GM04503 (cell line): ENCODE measurements around the gene BTBD9.

Experiments used
- DNase-seq: peaks from one replicate; pipeline ENCODE4 v3.0.0-alpha.2; 2012; ENCODE audit warnings: low read depth

Gene BTBD9

DNA sequence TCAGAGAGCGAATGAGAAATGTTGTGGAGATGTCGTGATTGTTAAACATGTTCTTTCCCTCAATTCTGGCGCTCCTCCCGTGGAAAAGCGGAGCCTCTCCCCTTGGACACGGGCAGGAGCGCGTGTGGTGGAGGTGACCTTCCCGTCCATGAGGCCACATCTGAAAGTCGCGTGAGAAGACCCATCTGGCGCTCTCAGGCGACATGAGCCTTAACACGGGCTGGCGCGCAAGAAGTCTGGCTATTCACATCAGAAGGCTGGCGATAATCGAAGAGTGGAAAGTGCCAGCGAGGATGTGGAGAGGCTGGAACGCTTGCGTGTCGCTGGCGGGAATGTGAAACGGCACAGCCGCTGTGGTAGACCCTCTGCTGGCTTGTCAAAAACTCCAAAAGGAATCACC, 478.9 kb downstream of the BTBD9 start:
- no peak for DNase-seq

DNA sequence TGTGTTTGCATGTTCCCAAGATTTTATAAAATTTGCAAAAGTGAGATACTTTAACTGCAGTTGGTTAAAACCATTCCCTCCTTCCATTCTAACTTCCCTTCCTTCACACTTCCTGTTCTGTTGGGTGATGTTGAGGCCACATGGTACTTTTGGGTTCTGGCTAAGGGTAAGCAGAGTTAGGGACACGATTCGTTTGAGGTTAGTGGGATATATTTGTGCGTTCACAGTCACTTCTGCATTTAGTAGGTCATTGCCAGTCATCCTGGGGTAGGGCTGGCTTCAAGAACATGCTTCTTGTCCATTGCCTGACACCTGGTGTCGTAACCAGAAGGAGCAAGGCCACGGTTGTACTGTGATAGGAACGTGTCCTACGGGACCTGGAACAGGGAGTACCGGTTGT, 480.1 kb downstream of the BTBD9 start:
- DNase-seq = no peak

DNA sequence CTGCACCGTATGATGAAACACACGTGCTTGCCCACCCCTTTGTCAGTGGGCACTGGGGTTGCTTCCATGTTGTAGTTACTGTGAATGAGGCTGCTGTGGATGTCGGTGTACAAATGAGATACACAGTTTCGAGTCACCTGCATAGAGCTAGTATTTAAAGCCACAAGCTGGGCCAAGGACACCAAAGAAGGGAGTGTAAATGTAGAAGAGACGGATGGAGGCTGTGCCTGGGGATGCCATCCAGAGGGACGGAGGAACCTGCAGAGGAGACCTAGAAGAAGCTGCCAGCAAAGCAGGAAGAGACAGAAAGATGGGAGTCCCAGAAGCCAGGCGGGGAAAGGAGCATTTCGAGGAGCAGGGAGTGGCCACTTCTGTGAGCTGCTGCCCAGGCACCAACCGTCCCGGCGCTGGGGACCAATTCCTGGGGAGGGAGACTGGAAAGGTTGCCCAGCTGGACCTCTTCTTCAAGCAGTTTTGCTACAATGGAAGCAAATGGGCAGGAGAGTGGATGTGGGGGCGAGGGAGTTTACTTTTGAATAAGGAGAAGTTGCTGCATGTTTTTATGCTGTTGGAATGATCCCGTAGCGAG, 480.9 kb downstream of the BTBD9 start:
- no peak for DNase-seq

DNA sequence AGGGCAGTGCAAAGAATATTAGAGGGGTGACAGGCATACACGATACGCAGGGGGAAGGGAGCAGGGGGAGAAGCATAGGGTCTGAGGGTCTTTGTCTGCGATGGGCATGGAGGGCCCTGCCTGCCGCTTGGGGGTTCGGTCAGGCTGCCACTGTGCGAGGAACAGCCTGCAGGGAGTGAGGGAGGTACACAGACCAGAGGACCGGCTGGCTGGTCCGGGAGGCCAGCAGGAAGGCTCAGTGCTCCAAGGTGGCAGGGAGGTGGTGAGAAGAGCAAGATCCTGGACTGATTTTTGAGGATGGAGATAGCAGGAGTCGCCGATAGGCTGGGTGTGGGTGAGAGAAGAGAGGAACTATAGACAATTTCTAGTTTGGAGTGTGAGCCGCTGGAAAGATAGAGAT, 481.8 kb downstream of the BTBD9 start:
- no peak for DNase-seq

DNA sequence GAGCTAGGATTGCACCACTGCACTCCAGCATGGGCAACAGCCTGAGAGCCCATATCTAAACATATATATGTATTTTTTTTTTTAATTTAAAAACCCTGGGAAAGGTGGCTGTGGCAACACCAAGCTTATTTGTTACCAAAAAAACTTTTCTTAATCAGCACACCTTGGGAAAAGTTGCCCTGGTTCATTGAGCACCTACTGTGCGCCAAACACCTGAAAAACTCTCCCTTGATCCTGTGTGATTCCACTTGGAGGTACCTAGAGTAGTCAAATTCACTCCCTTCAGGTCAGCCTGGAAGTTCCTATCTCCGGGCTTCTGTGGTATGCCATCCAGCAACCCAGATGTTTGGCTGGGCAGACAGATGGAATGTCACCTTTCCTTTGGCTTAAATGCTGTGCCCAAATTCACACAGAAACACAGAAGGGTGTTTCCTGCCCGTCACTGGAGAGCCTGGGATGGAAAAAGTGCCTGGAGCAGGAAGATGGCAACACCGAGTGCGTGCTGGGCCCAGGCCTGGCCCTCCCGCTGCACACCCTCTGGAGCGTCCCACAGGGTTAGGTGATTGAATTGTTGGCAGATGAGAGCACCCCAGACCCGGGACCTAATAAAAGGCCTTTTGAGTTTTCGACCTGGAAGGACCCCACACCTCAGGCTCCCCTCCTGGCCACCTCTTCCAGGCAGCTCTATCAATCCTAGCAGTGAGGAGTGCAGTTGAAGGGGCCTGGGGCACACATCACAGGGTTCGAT, 482.7 kb downstream of the BTBD9 start:
- DNase-seq = no peak

DNA sequence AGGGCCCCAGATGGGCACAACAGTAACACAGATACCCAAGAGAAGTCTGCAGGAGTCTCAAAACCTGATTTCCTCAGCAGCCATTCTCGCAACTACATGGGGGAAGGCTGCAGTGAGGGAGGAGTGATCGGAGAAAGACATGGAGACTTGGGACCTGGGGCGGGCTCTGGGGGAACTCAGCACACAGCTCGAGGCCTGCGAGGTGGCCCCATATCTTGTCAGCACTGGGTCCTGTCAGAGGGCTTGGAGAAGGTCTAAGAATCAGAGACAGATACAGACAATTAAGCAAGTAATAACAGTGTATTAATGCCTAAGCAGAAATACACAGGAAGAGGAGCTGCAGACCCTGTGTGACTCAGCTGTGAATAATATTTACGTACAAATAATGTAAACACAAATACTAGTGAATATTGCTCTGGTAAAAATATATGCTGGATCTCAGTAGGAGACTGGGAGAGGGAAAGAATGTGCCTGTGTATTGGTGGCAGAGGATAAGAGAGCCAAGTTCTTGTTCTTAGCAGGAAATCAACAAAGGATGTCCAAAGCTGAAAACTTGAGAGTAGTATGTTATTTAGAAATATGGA, 484.0 kb downstream of the BTBD9 start:
- DNase-seq = no peak

DNA sequence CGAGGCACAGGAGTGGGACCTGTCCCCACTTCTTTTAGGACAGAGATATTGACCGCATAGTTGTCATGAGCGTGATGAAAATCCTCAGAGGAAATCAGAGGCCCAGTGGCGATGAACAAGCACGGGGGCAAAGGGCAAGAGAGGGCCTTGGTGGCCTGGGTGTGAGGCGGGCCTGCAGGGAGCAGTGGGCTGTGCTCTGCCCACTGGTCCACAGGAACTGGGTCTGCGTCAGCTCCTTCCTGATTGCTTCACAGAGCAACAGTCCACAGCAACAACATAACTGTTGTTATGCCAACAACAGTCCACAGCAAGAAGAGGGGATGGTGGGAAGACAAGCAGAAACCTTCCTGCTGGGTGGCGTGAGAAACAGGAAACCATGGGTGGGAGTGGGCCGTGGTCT, 484.6 kb downstream of the BTBD9 start:
- no peak for DNase-seq

DNA sequence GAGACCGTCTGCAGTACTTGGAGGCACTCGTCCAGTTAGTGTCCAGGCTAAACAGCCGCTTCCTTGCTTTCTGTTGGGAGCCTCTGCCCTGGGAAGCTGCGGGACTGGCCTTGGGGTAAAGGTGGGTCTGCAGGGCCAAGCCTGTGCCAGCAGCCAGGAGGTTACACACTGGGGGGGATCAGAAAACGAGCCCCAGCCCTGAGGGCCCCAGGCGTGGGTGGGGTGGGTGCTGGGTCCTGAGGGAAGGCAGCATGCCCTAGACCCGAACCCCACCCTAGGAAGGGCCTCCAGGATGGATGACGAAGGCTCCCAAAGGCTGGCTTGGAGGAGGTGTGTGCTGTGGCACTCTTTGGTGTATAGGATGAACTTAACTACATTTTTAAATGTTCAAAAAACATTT, 485.0 kb downstream of the BTBD9 start:
- no peak for DNase-seq

DNA sequence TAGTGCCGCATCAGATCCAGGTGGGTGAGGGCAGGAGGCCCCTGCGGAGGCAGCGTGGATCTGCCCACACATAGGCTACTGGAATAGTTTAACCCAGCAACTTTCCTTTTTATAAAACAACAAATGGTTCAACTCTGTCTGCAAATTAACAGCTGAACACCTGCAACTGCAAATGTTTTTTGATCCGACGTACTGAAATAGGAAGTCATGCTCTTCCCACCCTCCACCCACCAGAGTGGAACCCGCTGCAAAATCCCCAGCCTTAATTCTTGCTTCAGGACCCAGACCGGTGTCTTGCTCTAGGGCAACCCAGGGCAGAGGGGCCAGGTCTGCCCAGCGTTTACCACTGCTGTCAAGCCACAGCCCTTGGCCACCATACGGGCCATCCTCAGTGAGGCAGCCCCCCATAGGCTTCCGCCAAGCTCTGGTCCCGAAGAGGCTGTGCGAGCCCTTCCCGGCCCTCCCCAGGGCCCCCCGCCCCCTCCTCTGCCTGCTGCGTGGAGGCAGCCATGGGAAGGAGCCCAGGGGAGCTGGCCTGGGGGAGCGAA, 485.9 kb downstream of the BTBD9 start:
- DNase-seq = no peak

DNA sequence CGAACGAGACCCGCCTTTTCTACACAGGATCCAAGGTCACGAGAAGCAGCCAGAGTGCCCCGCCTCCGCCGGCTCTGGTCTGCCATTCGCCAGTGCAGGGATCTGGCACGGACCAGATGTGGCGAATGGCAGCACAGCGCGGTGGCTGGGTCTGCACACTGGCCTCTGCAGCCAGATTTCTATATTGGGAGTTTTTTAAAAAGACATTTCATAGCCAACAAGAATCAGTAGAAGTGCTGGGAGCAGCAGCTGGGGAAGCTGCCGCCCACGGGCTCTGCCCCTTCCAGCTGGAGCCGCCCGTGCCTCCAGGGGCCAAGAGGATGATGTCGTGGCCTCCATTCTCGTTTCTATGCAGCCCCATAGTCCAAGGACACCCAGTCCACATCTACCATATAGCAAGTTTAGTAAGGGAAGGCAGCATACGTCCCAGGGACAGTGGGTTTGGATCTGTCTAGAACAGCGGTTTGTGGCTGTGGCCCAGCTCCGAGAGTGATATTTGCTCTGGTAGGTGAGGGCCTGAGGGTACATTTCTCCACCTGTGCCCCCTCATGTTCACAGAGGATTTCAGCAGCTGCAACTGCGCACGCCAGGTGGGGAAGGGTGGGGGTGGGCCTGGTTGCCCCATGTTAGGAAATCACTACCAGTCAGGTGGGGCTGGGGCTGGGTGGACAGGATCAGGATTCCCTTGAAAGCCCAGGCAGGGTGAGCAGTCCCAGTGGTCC, 486.5 kb downstream of the BTBD9 start:
- DNase-seq = no peak

DNA sequence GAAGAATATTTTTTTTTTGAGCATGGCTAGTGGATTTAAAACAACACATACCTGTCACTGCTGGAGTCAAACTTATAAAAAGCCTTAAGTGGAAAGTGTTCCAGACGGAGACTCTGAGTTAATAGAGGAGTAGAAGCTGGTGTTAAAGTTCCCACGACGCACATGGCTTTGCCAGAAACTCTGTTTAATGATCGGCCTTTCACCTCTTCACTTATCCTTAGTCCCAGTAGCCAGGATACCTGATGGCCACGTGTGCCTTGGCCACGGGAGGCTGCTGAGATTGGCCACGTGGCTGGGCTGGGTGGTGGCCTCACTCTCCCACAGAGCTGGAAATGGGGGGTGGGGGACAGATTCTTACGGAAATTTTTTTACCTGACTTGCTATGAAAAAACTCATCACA, 487.1 kb downstream of the BTBD9 start:
- DNase-seq = no peak

DNA sequence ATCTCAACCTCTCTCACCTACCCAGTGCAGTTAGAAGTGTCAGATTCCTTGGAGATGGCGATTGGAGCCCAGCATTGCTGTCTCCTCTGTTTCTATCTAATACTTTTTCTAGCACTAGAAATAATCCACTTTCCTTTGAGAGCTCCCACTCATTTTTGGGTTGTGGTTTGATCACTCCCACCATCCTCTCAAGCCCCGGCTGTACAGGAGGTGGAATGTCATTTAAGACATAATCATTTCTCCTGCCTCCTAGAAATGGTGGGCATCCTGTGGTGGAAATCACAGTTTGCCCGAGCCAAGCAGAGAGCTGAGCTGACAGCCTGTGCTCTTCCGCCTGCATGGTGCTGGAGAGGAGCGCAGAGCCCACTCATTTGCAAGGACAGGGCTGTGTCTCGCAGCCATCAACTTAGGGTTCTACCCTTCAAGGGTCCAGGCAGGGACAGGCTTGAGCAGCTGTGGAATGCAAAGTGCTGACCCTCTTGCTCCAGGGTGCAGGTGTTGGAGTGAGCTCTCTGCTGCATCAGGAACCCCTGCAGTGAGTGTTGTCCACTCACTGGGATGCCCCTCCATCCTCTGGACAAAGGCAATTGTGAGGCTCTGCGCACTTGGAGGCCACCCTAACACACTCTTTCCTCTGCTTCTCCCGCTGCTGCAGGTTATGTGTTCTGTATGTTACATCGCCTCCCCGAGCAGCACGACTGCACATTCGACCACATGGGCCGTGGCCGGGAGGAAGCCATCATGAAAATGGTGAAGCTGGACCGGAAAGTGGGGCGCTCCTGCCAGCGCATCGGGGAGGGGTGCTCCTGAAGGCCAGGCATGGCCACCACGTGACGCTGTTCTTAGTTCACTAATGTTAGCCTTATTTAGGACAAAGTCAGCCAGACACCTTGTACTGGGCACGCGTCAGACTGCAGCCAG, 487.9 kb downstream of the BTBD9 start:
- DNase-seq = no peak

DNA sequence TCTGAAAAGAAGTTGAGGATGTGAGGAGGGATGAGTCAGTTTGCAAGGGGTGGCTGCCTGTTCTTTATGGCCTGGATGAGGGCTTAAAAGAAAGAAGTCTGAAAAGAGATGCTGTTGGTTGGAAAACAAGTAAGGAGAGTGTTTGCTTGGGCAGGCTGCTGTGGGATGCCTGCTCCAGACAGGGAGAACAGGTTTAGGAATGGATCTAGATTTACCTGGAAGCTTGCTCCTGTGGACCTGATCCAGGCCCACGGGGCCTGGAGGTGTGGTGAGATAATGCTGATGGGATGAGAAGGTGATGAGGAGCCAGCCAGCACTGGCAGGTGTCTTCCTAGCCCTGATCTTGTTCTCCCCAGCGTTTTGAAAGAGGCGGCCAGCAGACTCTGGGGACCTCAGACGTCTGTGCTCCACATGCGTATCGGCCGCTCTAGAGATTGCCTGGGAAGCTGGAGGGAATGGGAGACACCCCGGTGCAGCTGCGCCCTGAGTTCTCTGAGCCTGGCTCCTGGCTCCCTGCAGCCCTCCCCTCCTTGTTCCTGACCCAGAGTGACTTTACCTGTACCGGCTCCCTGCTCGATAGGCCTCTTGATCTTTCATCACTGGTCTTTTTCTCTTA, 488.9 kb downstream of the BTBD9 start:
- DNase-seq = no peak

DNA sequence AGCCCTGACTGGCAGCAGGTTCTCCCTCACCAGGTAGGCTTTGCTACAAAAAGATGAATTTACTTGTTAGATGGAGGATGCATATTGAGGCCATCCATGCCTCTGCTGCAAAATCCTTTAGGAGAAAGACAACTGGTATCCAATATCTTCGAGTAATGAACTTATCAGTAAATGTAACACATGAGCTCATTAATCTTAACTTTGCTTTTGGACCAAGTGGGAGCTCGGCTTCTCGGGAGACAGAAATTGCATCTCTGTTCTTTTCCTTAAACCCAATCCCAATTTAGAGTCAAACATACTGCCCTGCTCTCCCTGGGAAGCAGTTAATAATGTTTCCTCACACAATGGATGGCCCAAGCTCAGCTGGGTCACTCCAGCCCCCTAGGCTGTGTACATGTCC, 489.7 kb downstream of the BTBD9 start:
- DNase-seq = no peak

DNA sequence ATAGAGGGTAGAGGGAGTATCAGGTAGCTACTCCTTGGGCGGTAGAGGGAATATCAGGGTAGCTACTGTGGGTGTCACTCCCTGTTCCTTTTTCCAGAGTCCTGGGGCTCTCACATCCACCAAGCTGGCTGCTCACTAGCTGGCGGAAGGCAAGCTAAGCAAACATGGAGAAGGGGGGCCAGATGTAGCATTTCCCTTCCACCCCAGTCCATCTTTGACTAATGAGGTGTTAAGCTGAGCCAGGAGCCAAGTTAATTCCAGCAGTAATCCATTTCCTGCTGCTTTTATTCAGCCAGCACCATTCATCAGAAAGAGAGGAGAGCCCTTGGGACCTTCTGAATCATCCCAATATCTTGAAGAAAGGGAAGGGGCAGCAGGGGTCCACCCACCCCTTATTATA, 490.2 kb downstream of the BTBD9 start:
- DNase-seq = no peak

DNA sequence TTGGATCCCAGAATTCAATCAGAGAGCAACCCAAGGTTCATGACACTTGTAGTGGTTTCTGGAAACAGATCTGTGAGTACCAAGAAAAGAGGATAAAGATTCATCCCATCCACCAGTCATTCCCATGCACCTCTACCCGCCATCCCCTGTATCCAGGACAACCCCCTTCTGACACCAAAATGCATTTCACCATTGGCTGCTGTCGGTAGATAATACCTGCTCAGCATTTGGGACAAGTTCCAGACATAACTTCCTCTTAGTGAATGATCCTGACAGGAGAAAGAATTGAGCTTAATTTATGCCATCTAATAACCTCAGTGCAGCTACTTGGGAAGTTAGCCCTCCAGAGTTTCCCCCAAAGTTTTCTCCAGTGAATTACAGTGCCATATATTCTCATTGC, 491.1 kb downstream of the BTBD9 start:
- no peak for DNase-seq

DNA sequence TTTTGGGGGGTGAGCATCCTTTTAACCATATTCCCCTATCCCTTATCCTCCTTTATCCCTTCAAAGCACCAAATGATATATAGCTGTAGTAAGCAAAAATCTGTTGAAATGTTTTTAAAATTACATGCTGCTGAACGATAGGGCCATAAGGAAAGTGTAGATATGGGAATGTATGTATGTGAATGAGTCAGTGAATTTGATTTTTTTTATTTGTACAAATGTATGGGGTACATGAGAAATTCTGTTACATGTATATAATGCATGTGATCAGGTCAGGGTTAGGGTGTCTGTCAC, 493.0 kb downstream of the BTBD9 start:
- DNase-seq = no peak

DNA sequence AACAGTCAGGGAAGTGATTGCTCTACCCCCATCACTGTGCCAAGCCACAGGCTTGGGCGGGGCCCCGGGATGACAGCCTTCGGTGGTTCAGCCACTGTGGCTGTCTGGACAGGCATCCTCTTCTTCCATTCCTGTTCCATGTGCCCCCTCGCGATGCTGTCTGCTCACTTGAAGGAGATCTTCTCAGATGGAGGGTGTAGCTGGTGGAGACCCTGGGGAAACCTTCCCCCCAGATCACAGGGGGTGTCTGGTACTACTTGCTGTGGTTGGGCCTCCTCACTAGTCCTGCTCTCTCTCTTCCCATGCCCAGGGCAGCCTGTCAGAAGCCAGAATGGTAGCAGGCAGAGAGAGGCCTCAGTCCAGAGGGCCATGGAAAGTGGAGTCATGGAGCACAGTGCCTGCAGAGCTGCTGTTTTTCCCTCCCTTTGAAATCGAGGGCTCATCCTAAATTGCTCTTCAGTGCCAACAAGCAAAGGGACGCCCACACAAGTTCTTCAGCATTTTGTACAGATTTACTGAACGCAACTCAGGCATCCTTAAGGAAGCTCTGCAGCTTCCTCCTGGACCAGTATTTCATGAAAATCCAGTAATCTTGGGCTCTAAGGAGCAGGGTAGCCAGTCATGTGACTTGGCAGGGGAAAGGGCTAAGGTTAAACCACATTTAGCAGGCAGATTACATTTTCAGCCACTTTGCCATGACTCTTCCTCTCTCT, 493.6 kb downstream of the BTBD9 start:
- DNase-seq = no peak

DNA sequence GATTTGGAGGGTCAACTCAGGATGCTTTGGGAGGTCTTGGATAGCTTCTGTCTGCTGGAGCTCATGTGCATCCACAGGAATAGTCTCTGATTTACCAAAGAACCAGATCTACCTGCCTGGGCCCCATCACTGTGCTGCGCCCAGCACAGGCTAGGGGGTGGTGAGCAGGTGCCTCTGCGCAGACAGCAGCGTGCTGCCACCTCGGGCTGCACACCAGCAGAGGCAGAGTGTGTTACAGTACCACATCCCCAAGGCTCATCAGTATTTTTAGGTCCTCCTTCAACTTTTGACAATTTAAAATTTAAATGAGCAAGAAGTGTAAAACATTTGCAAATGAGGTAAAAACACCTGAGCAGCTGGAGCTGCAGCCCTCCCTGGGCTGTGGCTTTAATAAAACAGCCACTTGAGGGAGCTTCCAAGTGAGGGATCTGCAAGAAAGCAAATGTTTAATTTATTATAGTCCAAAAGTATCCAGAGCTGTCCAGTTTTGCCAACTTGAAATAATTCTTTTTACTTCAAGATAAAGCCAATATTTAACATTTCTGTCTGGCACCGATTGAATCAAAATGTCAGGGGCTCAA, 495.3 kb downstream of the BTBD9 start:
- no peak for DNase-seq
